T-helper 17 cell (primary cell): Measurements from ENCODE around the gene ZNHIT6. TPM values are rescaled to one million over a fixed set of nuclear protein-coding genes. Genes with fewer than 3 reads are reported as not detected.
"Not testable (repeated sequence)": the region's sequence is repeated elsewhere in the genome, so short reads cannot be mapped to it uniquely, and the experiment has no call there.

ENCODE experiments used
- ATAC-seq: fragments of 150-1000 bp; cut with Tn5 transposase; 2 replicates; pipeline ENCODE4 v1.10.0; 2021; ENCODE audit warnings: mild to moderate bottlenecking, moderate library complexity
- DNase-seq, 3 donors: peaks; one replicate each; pipeline versions ENCODE4 v3.0.0 to v3.0.0-alpha.2; 2020 to 2021
- H3K9me3 ChIP-seq: one replicate; pipeline ENCODE4 v1.7.0; 2013; ENCODE audit warnings: low read length, mild to moderate bottlenecking; ENCODE audit not compliant: control insufficient read depth, poor library complexity, severe bottlenecking
- H3K27ac Mint-ChIP-seq: one replicate; pipeline ENCODE4 v1.8.0; 2022; ENCODE audit warnings: mild to moderate bottlenecking, moderate library complexity, mixed read lengths
- H3K27me3 Mint-ChIP-seq: one replicate; pipeline ENCODE4 v1.8.0; 2022; ENCODE audit warnings: mixed read lengths
- H3K36me3 Mint-ChIP-seq: one replicate; pipeline ENCODE4 v1.8.0; 2022; ENCODE audit warnings: low read depth, mixed read lengths
- H3K4me1 Mint-ChIP-seq: one replicate; pipeline ENCODE4 v1.8.0; 2022; ENCODE audit warnings: mild to moderate bottlenecking, mixed read lengths
- H3K4me3 Mint-ChIP-seq: one replicate; pipeline ENCODE4 v1.8.0; 2022; ENCODE audit warnings: mild to moderate bottlenecking, moderate library complexity, mixed read lengths
- total RNA-seq, 4 donors: library from RNA in 2 of 4; stranded (reverse) in 2 of 4; gene quantifications; one replicate each; pipeline ENCODE4 v1.2.3 and lab custom pipeline; 2022 to 2026

The ZNHIT6 gene
- total RNA-seq, 2 donors from 2014 or later: 15.9 TPM

- Mint-ChIP-seq H3K27me3 (no peaks in the 10 kb centered on the region), H3K36me3 (peaks cover 13% of the 10 kb centered on the region), H3K4me1 (peaks cover 2% of the 10 kb centered on the region), H3K27ac (no peak overlapping the region), H3K4me3 (no peak overlapping the region)
- no peaks in the 10 kb centered on the region for H3K9me3 ChIP-seq
- DNase-seq (no peak), ATAC-seq (no peak)
These were observed 52.0 kb downstream of the ZNHIT6 start for GRCh38 chr1:85656256-85656655.

- DNase-seq (no peak), ATAC-seq (no peak)
- H3K9me3 ChIP-seq: no peaks in the 10 kb centered on the region
- Mint-ChIP-seq H3K4me1 (peaks cover 2% of the 10 kb centered on the region), H3K4me3 (no peak overlapping the region), H3K36me3 (peaks cover 13% of the 10 kb centered on the region), H3K27me3 (no peaks in the 10 kb centered on the region), H3K27ac (peak overlapping the region; percentile 47)
These were observed 52.9 kb downstream of the ZNHIT6 start for GRCh38 chr1:85655315-85655714.

- peaks cover 15% of the 10 kb centered on the region for H3K36me3 Mint-ChIP-seq
- no peaks in the 10 kb centered on the region for H3K27me3 Mint-ChIP-seq
- H3K4me3 Mint-ChIP-seq: no peak overlapping the region
- ATAC-seq: no peak
- H3K4me1 Mint-ChIP-seq: peaks cover 2% of the 10 kb centered on the region
- DNase-seq: no peak
- no peaks in the 10 kb centered on the region for H3K9me3 ChIP-seq
- no peak overlapping the region for H3K27ac Mint-ChIP-seq
These were observed 54.0 kb downstream of the ZNHIT6 start for GRCh38 chr1:85654066-85654782.

DNA sequence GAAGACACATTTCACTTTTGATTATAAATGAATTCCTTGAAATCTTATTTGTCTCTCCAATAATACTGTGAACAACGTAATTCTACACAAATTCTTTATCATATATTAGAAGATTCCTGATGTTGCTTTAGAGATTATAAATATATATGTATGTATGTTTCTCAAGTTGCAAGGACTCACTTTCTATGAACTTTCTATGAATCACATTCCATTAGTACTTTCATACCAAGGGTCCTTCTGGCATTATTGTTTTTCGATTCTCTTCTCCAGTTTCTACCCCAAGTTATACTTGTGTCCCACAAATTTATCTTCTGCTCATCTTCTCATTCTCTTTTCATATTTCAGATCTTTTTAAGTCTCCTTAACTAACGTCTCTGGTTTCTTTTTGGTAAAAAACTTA is 55.9 kb downstream of the ZNHIT6 start:
- ATAC-seq: no peak
- DNase-seq: no peak
- Mint-ChIP-seq H3K27me3 (no peaks in the 10 kb centered on the region), H3K4me3 (no peak overlapping the region), H3K36me3 (peaks cover 15% of the 10 kb centered on the region), H3K27ac (no peak overlapping the region), H3K4me1 (peaks cover 2% of the 10 kb centered on the region)
- no peaks in the 10 kb centered on the region for H3K9me3 ChIP-seq

DNA sequence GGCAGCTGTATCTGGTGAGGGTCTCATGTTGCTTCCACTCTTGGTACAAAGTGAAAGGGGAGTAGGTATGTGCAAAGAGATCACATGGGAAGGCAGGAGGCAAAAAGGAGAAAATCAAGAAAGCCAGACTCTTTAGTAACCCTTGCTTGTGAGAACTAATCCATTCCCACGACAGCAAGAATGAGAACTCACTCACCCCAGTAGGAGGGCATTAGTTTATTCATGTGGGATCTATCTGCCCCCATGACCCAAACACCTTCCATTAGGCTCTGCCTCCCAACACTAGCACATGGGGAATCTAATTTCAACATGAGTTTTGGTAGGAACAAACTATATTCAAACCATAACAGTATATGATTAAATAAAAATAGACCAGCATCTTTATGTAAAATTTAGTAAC is 57.6 kb downstream of the ZNHIT6 start:
- peaks cover 13% of the 10 kb centered on the region for H3K36me3 Mint-ChIP-seq
- H3K4me1 Mint-ChIP-seq: peaks cover 2% of the 10 kb centered on the region
- no peak overlapping the region for H3K4me3 Mint-ChIP-seq
- DNase-seq: no peak
- H3K9me3 ChIP-seq: no peaks in the 10 kb centered on the region
- ATAC-seq: no peak
- no peak overlapping the region for H3K27ac Mint-ChIP-seq
- no peaks in the 10 kb centered on the region for H3K27me3 Mint-ChIP-seq

DNA sequence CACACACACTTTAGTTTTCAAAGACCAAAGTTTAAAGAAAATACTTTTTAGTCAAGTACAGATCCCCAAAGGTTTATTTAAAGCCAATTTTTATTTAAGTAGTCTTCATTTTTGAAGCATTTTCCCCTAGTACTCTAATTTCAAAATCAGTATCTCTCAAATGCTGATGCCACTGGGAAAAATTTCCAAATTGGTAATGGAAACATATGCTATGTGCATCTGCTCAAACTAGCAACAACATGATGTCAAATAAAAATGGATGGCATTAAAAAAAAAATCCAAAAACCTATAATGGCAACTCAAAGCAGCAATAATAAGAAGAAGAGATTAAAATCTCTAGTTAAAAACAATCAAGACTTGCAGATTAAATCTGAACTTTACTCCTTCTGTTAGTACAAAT is 58.6 kb downstream of the ZNHIT6 start:
- DNase-seq (no peak), ATAC-seq (no peak)
- Mint-ChIP-seq H3K4me1 (no peaks in the 10 kb centered on the region), H3K4me3 (no peak overlapping the region), H3K27ac (no peak overlapping the region), H3K27me3 (no peaks in the 10 kb centered on the region), H3K36me3 (peaks cover 8% of the 10 kb centered on the region)
- H3K9me3 ChIP-seq: no peaks in the 10 kb centered on the region

GRCh38 chr1:85641598-85642556 is 66.4 kb downstream of the ZNHIT6 start:
- H3K4me3 Mint-ChIP-seq, H3K27ac Mint-ChIP-seq, H3K36me3 Mint-ChIP-seq, H3K4me1 Mint-ChIP-seq, H3K9me3 ChIP-seq, DNase-seq, H3K27me3 Mint-ChIP-seq, ATAC-seq: not testable (repeated sequence)

DNA sequence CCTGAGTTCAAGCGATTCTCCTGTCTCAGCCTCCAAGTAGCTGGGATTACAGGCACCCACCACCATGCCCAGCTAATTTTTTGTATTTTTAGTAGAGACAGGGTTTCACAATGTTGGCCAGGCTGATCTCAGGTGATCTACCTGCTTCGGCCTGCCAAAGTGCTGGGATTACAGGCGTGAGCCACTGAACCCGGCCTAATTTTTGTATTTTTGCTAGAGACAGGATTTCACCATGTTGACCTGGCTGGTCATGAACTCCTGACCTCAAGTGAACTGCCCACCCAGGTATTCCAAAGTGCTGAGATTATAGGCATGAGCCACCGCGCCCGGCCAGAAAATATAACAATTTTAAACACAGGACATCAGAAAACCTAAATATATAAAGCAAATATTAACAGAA is 68.3 kb downstream of the ZNHIT6 start:
- ATAC-seq, H3K27ac Mint-ChIP-seq, DNase-seq, H3K36me3 Mint-ChIP-seq, H3K27me3 Mint-ChIP-seq, H3K4me1 Mint-ChIP-seq, H3K9me3 ChIP-seq, H3K4me3 Mint-ChIP-seq: not testable (repeated sequence)

DNA sequence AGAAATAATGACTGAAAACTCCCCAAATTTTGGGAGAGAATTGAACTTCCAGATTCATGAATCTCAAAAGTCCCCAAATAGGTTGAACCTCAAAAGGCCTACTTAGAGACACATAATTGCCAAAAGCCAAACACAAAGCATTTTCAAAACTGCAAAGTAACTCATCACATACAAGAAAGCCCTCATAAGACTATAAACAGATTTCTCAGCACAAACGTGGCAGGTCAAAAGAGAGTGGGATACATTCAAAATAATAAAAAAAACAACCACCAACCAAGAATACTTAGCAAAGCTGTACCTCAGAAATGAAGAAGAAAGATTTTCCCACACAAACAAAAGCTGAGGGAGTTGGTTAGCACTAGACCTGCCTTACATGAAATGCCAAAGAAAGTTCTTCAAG is 69.8 kb downstream of the ZNHIT6 start:
- Mint-ChIP-seq H3K4me3 (no peak overlapping the region), H3K27ac (no peak overlapping the region), H3K36me3 (peaks cover 5% of the 10 kb centered on the region), H3K27me3 (no peaks in the 10 kb centered on the region), H3K4me1 (no peaks in the 10 kb centered on the region)
- DNase-seq (no peak), ATAC-seq (no peak)
- no peaks in the 10 kb centered on the region for H3K9me3 ChIP-seq

DNA sequence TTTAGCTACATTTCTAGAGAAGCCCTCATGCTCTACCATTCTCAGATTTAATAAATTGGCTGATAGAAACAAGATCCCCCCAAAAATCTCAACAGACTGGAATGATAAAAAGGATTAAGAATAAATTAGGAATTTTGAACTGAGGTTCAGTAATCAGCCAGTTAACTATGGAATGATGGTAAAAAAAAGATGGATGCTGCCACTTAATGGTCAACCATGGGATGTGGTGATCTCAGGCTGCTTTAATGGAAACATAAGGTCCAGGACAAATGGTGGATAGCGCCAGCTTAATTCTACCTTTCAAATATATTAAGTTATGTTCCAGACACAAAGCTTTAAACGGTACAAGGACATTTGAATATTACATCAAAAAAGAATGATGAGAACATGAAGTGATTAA is 77.7 kb downstream of the ZNHIT6 start:
- H3K4me3 Mint-ChIP-seq: no peak overlapping the region
- no peak for ATAC-seq
- DNase-seq: no peak
- peaks cover 3% of the 10 kb centered on the region for H3K4me1 Mint-ChIP-seq
- H3K9me3 ChIP-seq: peaks cover 3% of the 10 kb centered on the region
- H3K27ac Mint-ChIP-seq: no peak overlapping the region
- H3K36me3 Mint-ChIP-seq: no peaks in the 10 kb centered on the region
- no peaks in the 10 kb centered on the region for H3K27me3 Mint-ChIP-seq

- H3K4me3 Mint-ChIP-seq: no peak overlapping the region
- no peak overlapping the region for H3K27ac Mint-ChIP-seq
- H3K4me1 Mint-ChIP-seq: peaks cover 3% of the 10 kb centered on the region
- H3K9me3 ChIP-seq: peaks cover 3% of the 10 kb centered on the region
- no peak for ATAC-seq
- no peaks in the 10 kb centered on the region for H3K36me3 Mint-ChIP-seq
- no peak for DNase-seq
- H3K27me3 Mint-ChIP-seq: no peaks in the 10 kb centered on the region
These were observed 78.7 kb downstream of the ZNHIT6 start for GRCh38 chr1:85629532-85629920.

- ATAC-seq (no peak), DNase-seq (no peak)
- peaks cover 2% of the 10 kb centered on the region for H3K36me3 Mint-ChIP-seq
- no peak overlapping the region for H3K4me3 Mint-ChIP-seq
- peaks cover 3% of the 10 kb centered on the region for H3K9me3 ChIP-seq
- peaks cover 3% of the 10 kb centered on the region for H3K4me1 Mint-ChIP-seq
- H3K27ac Mint-ChIP-seq: no peak overlapping the region
- H3K27me3 Mint-ChIP-seq: no peaks in the 10 kb centered on the region
These were observed 79.3 kb downstream of the ZNHIT6 start for GRCh38 chr1:85628791-85629531.

DNA sequence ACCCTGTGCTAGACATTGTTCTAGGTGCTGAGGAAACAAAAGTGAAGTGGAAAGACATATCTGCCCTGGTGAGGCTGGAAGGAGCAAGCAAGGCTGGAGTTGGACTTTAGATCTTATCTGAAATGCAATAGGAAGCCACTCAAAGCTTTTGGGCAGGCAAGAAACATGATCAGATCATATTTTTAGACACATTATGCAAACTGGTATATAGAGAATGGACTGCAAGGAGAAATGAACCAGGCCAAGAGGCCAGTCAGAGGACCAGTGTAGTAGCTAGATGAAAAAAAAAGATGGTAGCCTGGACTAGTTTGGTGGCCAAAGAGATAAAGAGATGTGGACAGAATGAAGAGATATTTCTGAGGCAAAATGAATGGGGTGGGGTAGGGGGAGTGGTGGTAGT is 81.4 kb downstream of the ZNHIT6 start:
- H3K9me3 ChIP-seq: peaks cover 4% of the 10 kb centered on the region
- Mint-ChIP-seq H3K4me1 (peaks cover 3% of the 10 kb centered on the region), H3K27me3 (no peaks in the 10 kb centered on the region), H3K4me3 (no peak overlapping the region), H3K27ac (no peak overlapping the region), H3K36me3 (peaks cover 6% of the 10 kb centered on the region)
- ATAC-seq: no peak
- DNase-seq: no peak
